ENCODE results near the gene F2RL2. TPM values are rescaled to one million over a fixed set of nuclear protein-coding genes. Genes with fewer than 3 reads are reported as not detected.
A peak's percentile ranks its signal among the peaks of the same experiment; 100 is the strongest.

Gene F2RL2
- total RNA-seq, 3 donors from 2014 or later: under 0.01 to 3.4 (median 2.9) TPM

DNA sequence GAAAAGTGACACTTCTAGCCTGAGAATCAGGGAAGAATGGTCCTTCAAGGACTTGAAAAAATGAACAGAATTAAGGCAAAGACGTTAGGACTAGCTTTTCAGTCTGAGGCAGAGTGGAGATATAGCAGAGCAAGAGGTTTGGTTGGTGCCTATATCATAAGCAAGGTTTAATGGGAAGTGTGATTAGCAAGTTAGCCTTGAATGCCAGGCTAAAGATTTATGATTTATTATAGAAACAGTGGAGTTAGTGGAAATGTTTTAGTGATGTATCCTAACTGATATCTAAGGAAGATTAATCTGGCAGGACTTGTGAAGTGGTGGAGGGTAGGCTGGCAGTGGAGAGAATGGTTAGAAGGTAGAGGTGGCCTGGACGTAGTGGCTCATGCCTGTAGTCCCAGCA is 7.0 kb downstream of the F2RL2 start:
- H3K27me3 ChIP-seq: no peaks in the 10 kb centered on the region
- no peak overlapping the region for H3K4me3 ChIP-seq
- no peak overlapping the region for H3K27ac ChIP-seq
- H3K36me3 ChIP-seq: no peaks in the 10 kb centered on the region
- TF ChIP-seq, protein P1, sequence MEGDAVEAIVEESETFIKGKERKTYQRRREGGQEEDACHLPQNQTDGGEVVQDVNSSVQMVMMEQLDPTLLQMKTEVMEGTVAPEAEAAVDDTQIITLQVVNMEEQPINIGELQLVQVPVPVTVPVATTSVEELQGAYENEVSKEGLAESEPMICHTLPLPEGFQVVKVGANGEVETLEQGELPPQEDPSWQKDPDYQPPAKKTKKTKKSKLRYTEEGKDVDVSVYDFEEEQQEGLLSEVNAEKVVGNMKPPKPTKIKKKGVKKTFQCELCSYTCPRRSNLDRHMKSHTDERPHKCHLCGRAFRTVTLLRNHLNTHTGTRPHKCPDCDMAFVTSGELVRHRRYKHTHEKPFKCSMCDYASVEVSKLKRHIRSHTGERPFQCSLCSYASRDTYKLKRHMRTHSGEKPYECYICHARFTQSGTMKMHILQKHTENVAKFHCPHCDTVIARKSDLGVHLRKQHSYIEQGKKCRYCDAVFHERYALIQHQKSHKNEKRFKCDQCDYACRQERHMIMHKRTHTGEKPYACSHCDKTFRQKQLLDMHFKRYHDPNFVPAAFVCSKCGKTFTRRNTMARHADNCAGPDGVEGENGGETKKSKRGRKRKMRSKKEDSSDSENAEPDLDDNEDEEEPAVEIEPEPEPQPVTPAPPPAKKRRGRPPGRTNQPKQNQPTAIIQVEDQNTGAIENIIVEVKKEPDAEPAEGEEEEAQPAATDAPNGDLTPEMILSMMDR (IDR thresholded peaks at IDR 0.05): no peak
- no peak for TF ChIP-seq POLR2AphosphoS5 (IDR thresholded peaks at IDR 0.05)
- TF ChIP-seq POLR2A (IDR thresholded peaks at IDR 0.05): no peak
- H3K4me1 ChIP-seq: no peaks in the 10 kb centered on the region
- intact Hi-C loops (cut with DNase I; ENCODE audit: low total_unique reads): no loop called here
- no peak for DNase-seq (ENCODE audit: low spot score in 2 of 2)
- H3K9me3 ChIP-seq: no peaks in the 10 kb centered on the region

DNA sequence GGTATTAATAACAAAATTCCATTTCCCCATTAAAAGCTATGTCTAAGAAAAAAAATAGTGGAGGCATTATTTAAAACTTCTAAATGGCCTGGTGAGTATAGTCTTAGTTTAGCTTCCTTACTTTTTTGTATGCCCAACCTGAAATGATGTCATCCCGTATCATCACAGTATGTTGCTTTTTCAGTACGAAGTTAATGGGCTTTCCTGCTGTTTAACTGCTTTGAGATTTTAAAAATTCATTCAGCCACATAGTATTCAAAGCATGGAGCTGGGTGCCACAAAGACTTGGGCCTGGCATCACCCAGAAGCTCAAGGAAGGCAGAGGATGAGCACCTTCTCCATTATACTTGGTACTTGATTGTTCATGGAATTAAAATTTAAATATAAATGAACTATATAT is 7.4 kb downstream of the F2RL2 start:
- no peak for TF ChIP-seq POLR2A (IDR thresholded peaks at IDR 0.05)
- TF ChIP-seq POLR2AphosphoS5 (IDR thresholded peaks at IDR 0.05): no peak
- TF ChIP-seq, protein P1 (IDR thresholded peaks at IDR 0.05): no peak
- H3K4me3 ChIP-seq: no peak overlapping the region
- H3K4me1 ChIP-seq: no peaks in the 10 kb centered on the region
- H3K36me3 ChIP-seq: no peaks in the 10 kb centered on the region
- no peaks in the 10 kb centered on the region for H3K9me3 ChIP-seq
- no peak overlapping the region for H3K27ac ChIP-seq
- intact Hi-C loops (cut with DNase I; ENCODE audit: low total_unique reads): no loop called here
- DNase-seq (ENCODE audit: low spot score in 2 of 2): no peak
- no peaks in the 10 kb centered on the region for H3K27me3 ChIP-seq

GRCh38 chr5:76612942-76613341 is 10.3 kb downstream of the F2RL2 start:
- TF ChIP-seq POLR2A (IDR thresholded peaks at IDR 0.05) (no peak), POLR2AphosphoS5 (IDR thresholded peaks at IDR 0.05) (no peak)
- TF ChIP-seq, protein P1 (IDR thresholded peaks at IDR 0.05): no peak
- intact Hi-C loops (cut with DNase I; ENCODE audit: low total_unique reads): no loop called here
- H3K36me3 ChIP-seq: no peaks in the 10 kb centered on the region
- no peaks in the 10 kb centered on the region for H3K9me3 ChIP-seq
- H3K4me1 ChIP-seq: no peaks in the 10 kb centered on the region
- H3K4me3 ChIP-seq: no peak overlapping the region
- H3K27ac ChIP-seq: no peak overlapping the region
- no peak for DNase-seq (ENCODE audit: low spot score in 2 of 2)
- H3K27me3 ChIP-seq: no peaks in the 10 kb centered on the region

- no peak for TF ChIP-seq POLR2AphosphoS5 (IDR thresholded peaks at IDR 0.05)
- TF ChIP-seq, protein P1 (IDR thresholded peaks at IDR 0.05): no peak
- intact Hi-C loops (cut with DNase I; ENCODE audit: low total_unique reads): no loop called here
These were observed 13.0 kb downstream of the F2RL2 start for GRCh38 chr5:76610196-76610595.

DNA sequence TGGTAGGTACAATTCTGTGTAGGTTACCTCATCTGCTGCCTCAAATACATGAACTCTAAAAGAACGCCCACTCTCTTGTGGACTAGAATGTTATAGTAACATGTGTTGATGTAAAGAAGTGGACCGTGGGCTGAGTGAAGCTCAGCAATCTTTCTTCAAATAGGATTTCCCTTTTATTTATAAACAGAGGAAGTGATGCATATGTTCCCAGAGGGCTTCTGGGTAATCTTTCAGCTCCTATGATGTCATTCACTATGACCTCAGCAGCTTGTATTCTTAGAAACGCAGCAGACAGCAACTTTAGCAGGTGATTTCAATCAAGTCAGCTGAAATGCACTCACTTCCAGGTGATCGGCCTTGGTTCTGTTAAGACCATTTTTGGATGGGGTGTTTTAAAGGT is 14.4 kb downstream of the F2RL2 start:
- intact Hi-C loops (cut with DNase I; ENCODE audit: low total_unique reads): no loop called here
- TF ChIP-seq POLR2AphosphoS5 (IDR thresholded peaks at IDR 0.05) (no peak), POLR2A (IDR thresholded peaks at IDR 0.05) (no peak)
- H3K4me1 ChIP-seq: no peaks in the 10 kb centered on the region
- no peak for DNase-seq (ENCODE audit: low spot score in 2 of 2)
- no peak overlapping the region for H3K4me3 ChIP-seq
- H3K27me3 ChIP-seq: no peaks in the 10 kb centered on the region
- H3K9me3 ChIP-seq: no peaks in the 10 kb centered on the region
- no peak overlapping the region for H3K27ac ChIP-seq
- H3K36me3 ChIP-seq: no peaks in the 10 kb centered on the region

More at GRCh38 chr5:76610196-76610595, 13.0 kb downstream of the F2RL2 start:
- H3K27ac ChIP-seq: no peak overlapping the region
- no peak overlapping the region for H3K4me3 ChIP-seq
- no peaks in the 10 kb centered on the region for H3K27me3 ChIP-seq
- no peak for DNase-seq (ENCODE audit: low spot score in 2 of 2)
- no peaks in the 10 kb centered on the region for H3K9me3 ChIP-seq
- H3K4me1 ChIP-seq: no peaks in the 10 kb centered on the region
- H3K36me3 ChIP-seq: no peaks in the 10 kb centered on the region

DNA sequence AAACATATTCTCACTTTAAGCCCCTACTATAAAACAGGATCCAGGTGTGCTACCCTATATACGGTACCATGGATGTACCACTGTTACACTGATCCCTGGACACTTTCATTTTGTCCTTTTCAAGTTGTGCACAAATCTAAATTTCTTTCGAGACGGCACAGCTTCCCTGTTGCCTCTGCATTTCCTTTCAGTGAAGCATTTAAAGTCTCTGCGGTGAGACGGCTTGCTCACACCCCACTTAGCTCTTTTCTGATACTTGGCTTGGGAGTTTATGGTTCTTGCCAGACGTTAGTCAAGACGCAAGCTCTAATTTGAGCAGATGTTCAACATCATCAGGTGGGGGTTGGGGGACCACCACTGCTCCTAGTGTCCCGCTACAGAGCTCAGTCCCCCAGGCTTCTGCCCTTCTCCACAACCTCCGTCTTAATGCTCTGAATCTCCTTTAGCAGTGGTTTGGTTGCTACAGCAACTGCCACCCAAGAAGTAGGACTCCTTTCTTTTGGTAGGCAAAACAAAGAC is 15.8 kb downstream of the F2RL2 start:
- no peaks in the 10 kb centered on the region for H3K27me3 ChIP-seq
- H3K36me3 ChIP-seq: no peaks in the 10 kb centered on the region
- intact Hi-C loops (cut with DNase I; ENCODE audit: low total_unique reads): no loop called here
- no peaks in the 10 kb centered on the region for H3K4me1 ChIP-seq
- H3K4me3 ChIP-seq: peak overlapping the region in 2 of 3 donors; percentile 1 to 14
- TF ChIP-seq, protein P1 (IDR thresholded peaks at IDR 0.05): no peak
- TF ChIP-seq POLR2A (IDR thresholded peaks at IDR 0.05): no peak
- TF ChIP-seq POLR2AphosphoS5 (IDR thresholded peaks at IDR 0.05): no peak
- no peaks in the 10 kb centered on the region for H3K9me3 ChIP-seq
- no peak for DNase-seq (ENCODE audit: low spot score in 2 of 2)
- peak overlapping the region in 1 of 2 donors; percentile 5 for H3K27ac ChIP-seq
